Stimulated activated CD4-positive, alpha-beta T cell treated with anti-CD3 and anti-CD28 coated beads, Interleukin-2, amount 100 ng/mL, for 48 hours (primary cell): Measurements from ENCODE around the gene RHOH.

Experiments used
- DNase-seq, 2 donors: peaks; one replicate each; pipeline ENCODE4 v3.0.0-alpha.2; 2020

The RHOH gene

DNA sequence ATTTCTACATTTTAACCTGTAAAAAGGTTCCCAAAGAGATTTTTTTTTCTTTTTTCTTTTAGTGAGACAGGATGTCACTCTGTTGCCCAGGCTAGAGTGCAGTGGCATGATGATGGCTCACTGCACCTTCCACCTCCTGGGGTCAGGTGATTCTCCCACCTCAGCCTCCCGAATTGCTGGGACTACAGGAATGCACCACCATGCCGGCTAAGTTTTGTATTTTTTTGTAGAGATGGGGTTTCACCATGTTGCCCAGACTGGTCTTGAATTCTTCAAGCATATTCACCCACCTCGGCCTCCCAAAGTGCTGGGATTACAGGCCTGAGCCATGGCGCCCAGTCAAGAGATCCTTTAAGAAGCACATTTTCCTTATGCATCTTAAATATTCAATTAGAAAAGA is 12.6 kb downstream of the RHOH start:
- no peak for DNase-seq

DNA sequence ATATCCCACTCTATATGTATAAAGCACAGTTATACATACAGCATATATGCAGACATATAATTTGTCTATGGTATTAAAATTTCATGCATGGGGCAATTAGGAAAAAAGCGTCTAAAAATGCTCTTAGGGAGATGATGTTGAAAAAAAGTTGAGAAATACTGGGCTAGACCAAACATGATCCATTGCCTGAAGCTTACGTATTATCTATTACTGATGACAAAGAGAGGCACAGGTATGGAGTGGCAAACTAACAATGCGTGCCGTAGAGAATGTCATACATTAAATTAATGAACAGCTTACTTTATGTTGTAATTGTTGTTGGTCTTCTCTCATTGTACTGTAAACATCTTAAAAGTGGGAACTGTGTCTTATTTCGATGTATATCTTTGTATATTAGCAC is 13.9 kb downstream of the RHOH start:
- no peak for DNase-seq

DNA sequence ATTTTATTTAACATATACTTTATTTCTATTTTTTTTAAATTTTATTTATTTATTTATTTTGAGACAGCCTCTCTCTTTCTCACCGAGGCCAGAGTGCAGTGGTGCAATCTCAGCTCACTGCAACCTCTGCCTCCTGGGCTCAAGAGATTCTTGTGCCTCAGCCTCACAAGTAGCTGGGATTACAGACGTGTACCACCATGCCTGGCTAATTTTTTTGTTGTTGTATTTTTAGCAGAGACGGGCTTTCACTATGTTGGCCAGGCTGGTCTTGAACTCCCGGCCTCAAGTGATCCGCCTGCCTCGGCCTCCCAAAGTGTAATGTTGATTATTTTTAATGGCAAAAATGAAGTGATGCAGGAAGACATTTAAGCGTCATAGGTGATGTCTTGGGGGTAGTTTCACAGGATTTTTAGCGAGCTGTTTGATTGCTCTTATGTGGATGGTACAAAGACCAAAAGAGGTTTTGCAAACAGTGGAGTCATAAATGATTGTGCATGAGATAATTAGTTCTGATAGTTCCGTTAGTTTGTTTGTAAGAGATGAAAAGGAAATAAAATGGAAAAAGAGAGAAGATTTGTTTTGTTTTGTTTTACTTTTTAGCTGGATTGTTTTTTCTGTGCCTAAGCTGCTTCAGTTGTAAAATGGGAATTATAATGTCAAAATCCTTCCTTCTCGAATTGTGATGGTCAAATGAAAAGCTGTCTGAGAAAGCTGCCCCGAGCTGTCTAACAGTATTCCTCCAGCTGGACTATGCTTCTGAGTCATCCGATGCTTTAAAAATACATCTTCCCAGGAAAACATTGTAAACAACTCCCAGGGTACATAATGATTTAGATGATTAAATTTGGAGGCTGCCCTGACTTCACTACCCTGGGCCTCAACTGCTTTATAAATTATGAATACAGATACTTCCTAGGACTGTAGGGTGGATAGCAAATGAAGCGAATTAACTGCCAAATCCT is 14.7 kb downstream of the RHOH start:
- DNase-seq: no peak

DNA sequence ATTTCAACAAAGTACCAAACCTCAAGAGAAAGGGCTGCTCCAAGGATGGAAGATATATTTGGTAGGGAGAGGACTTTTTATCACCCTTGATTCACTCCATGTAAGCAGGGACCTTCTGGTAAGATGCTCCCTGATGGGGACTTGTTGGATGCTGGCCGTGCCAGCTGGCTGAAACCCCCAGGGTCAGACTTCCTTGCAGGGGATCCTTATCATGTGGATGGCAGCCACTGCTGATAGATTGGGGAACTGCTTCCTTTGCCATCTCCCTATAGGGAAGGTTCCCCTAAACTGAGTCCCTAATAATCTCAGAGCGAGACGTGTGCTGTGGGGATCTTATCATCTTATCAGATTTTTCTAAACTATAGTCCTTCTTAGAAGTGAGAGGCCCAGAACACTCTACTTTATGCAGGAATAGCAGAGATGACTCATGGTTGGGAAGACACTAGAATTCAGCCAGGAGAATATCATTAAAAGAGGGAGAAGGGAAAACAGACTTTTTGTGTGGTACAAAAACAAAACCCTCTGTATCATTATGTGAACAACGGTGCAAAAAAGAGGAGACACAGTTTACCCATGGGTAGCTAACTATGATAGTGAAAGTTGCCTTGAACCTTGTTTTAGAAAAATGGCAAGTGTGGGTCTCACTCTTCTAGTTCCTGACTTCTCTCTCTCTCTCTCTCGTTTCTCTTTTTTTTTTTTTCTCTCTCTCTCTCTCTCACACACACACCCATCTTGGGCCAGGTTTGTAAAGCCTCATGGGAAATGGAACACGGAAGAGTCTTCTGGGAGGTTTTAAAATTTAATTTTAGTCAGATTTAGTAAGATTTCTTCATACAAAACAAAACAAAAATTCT is 16.1 kb downstream of the RHOH start:
- DNase-seq: no peak

DNA sequence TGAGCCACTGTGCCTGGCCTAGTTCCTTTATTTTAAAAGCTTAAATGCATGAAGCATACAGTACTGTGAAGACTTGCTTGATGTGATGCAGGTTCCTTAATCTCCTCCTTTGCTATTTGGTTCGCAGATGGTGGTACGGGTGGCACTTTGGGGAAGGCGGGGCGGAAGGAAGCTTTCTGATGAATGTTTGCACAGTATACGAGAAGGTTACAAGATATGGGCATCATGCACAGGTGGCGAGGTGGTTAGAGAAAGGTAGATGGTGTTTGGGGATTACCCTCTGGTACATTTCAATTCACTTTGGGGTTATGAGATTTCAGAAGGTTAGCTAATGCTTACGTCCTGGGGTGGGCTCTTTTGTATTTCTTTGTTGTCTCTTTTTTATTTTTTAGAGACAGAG is 17.2 kb downstream of the RHOH start:
- DNase-seq: no peak

DNA sequence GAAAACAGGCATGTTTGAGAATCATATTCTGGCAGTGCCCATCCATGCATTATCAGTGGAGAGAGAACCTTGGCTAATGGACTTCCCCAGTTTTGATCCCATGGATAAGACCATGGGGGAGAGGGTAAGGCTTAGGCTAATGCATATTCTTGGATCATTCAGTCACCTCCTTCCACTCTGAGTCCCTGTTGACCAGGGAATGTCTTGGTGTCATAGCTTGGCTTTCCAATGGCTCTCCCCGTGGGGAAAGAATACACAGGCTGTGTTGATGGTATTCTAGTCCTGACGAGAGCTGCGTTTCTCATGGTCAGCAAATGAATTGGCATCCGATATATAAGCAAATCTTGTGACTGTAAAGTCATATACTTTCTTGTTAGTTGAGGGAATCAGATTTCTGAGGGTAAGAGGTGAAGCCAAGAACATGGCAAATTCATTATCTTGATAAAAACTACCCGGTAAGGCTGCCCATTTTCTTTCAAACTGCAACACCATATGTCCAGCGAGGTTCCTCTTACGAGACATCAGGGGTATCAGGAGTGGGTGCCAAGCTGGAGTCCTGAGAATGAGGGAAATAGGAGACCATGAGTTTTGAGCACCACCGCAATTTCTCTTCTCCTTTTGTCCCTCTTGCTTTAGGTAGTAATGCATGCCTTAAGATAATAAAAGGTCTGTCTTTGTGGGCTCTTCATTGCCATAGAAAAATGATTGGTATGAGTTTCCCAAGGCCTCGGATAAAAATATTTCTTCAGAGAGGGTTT is 18.0 kb downstream of the RHOH start:
- DNase-seq: no peak

DNA sequence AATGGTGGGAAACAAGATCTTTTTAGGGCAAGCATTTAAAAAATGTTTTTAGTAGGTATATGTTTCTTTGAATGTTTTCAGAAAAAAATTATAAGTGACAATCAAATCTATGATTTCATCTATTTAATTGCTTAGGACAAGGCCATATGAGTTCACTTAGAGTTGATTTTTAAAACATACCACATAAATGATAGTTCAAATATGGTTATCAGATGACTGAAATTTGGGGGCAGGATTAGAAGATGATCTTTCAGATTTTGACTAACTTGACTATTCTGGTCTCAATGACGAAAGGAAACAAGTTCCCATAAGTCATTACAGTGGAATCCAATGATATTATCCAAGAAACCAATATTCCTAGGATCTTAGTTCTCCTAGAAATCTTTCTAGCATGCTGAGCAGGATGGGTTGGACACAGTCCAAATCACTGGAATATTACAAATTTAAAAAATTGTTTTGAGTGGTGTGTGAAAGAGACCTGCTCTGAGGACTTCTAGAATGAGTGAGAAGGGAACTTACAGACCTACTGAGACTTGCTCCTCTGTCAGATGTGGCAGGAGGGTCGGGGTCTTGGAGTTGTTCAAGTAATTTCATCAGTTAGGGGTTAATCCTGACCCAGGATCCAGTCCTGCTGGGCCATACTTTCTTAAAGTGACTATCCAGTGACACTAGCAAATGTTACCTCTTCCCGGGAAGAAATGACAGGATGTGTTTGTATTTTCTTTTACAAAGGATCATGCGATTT is 20.0 kb downstream of the RHOH start:
- no peak for DNase-seq

DNA sequence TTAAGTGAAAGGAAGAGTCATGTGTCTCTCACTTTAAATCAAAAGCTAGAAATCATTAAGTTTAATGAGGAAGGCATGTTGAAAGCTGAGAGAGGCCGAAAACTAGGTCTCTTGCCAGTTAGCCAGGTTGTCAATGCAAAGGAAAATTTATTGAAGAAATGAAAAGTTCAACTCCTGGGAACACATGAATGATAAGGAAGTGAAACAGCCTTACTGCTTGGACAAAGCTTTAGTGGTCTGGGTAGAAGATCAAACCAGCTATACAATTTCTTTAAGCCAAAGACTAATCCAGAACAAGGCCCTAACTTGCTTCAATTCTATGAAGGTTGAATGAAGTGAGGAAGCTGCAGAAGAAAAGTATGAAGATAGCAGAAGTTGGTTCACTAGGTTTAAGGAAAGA is 24.9 kb downstream of the RHOH start:
- no peak for DNase-seq

DNA sequence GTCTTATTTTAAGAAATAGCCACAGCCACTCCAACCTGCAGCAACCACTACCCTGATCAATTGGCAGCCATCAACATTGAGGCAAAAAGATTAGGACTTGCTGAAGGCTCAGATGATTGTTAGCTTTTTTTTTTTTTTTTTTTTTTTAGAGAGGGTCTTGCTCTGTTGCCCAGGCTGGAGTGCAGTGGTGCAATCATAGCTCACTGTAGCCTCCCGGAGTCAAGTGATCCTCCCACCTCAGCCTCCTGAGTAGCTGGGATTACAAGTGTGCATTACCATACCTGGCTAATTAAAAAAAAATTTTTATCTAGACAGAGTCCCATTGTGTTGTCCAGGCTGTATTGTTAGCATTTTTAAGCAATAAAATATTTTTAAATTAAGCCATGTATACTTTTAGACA is 26.5 kb downstream of the RHOH start:
- DNase-seq: no peak

DNA sequence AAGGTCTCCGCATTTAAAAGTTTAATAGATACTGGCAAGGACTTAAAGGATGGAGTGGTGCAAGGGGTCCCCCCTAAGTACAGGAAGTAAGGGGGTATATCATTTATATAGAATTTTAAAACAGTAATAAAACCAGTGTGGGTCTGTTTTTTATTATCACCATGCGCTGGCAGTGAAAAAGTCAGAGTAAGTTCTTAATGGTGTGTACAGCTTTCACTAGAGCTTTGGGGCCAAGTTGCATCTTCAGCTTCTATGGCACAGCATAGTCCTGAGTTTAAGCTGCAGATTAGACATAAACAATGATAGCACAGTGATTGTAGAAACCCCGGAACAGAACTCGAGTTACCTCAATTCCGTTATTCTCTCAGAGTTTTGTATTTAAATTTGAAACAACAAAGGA is 27.6 kb downstream of the RHOH start:
- DNase-seq: no peak

DNA sequence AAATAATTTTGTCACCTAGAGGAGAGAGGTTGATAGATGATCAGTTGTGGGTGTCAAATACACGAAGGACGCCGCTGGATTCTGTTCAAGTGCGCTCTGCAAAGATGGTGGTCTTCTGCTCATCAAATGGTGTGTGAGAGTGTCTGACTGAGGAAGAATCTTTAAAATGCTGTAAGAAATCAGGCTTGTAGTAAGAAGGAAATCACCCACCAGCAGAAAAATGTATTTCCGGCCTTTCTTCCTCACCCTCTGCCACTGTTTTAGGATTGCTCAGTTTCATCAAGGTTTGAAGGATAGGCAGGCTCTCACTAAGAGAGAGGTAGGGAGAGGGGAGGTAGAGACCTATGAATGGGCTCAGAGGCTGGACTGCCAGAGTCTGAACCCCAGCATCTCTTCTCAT is 28.7 kb downstream of the RHOH start:
- no peak for DNase-seq

DNA sequence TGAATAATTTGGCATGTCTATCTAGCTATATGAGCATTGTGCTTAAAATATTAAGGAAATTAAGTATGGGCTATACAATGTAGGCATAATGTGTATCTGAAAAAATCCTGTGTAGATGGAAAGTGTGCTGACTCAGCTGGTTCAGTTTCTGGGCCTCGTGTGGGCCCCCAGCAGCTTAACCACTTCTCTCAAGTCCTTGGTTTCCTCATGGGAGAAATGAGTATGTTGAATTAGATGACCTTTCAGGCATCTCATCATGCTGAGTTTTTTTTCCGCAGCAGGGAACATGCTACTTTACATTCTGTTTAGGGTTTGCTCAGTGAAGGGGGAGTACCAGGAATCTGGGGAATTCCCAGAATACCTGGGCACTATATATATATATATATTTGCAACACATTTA is 30.5 kb downstream of the RHOH start:
- DNase-seq: no peak

DNA sequence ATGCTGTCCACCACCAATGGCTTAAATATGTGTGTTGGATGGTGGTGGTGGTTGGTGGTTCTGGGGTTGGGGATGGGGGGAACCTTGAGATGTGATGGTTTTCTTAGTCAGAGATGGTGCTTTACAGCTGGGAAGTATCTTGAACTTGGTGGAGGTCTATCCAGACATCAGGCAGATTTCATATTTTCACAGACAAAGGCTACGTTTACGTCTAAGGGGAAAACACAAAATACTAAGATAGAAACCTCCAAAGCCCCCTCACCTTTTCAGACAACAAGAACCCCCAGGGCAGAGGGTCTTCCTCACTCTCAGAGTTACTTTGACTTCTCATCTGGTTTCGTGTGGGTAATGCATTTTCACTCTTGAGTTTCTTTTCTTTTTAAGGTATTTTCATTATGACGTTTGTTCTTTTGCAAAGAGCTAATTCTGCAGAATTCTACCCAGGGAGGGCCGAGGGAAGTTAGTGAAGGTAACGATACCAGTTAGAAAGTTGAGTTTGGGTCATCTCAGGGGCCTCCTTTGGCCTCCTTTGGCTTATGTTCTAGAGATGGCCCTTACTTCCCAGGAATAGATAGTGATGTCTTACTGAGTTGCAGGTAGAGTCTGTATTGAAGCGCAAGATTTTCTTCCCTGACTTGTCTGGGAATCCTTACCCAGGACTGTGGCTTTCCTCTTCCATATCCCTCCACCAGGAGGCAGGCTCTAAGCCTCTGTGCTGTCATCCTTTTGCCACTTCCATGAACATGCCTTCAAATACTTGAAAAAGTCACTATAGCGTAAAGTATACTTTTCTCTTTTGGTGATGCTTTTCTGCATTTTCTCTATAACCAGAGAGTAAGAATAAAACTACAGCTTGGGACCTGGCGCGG is 31.9 kb downstream of the RHOH start:
- no peak for DNase-seq

DNA sequence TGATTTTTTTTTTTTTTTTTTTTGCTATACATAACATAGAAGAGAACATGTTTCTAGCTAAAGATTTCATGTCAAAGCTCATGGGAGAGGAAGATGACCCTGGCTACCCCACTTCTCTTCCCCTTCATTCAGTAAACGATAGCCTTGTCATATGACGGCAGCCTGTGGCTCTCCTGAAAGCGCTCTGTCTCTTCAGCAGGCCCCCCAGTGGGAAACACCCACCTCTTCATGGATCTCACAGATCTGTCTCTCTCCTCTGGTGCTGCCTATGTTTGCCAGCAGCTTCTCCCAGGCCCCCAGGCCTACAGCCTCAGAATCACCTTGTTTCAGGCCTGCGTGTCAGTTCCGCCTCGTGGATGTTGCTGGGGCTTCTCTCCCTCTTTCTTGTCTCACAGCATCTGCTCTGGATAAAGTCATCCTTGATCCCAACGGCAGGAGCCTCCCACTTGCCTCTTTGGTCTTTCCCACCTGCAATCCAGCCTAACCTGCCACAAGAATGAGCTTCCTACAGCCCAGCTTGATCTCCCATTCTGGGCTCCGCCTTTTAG is 34.6 kb downstream of the RHOH start:
- DNase-seq: no peak

DNA sequence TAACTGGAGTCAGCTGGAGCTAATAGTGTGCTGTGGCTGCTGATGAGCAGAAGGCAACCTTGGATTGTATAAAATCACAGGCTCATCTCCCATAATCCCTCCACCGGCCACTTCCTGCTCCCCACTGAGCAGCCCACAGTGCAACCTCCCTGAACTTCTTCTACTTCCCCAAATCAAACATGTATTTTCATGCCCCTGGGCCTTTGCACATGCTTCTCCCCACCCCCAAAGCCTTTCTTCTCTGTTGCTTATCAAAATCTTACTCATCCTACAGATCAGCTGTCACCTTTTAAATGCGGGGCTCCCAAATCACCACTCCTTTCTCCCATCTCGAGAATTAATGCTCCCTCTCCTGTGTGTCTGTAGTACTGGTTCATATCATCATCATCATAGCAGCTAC is 35.8 kb downstream of the RHOH start:
- no peak for DNase-seq

DNA sequence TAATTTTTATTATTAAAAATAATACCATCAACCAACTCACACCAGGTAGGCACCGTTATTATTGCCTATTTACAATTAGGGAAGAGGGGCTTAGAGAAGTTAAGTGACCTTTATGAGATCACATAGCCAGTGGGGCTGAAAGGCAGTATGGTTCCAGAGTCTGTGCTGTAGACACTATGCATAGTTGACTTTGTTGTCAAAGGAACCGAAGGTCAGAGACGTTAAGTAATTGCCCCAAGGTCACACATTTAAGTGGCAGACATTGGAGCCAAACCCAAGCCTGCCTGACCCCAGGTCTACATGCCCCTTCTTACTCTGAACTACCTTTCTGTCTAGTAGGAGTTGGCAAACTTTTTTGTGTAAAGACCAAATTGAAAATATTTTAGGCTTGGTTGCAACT is 36.4 kb downstream of the RHOH start:
- DNase-seq: no peak

DNA sequence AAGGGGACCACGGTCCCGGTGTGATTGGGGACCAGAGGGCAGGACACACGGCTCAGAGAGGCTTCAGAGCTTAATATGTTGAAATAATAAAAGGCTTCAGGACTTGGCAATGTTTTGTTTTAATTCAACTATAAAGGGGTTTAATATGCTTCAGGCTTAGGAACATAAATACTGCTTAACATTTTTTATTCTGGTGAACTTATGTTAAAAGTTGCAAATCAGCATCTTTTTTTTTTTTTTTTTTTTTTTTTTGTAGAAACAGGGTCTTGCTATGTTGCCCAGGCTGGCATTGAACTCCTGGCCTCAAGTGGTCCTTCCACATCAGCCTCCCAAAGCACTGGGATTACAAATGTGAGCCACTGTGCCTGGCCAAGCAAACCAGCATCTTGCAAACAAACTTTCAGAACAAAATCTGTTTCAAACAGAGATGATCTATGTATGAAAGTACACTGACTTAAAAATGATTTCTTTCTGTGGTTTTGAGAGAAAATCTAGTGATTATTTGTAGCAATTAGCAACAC is 37.7 kb downstream of the RHOH start:
- no peak for DNase-seq

DNA sequence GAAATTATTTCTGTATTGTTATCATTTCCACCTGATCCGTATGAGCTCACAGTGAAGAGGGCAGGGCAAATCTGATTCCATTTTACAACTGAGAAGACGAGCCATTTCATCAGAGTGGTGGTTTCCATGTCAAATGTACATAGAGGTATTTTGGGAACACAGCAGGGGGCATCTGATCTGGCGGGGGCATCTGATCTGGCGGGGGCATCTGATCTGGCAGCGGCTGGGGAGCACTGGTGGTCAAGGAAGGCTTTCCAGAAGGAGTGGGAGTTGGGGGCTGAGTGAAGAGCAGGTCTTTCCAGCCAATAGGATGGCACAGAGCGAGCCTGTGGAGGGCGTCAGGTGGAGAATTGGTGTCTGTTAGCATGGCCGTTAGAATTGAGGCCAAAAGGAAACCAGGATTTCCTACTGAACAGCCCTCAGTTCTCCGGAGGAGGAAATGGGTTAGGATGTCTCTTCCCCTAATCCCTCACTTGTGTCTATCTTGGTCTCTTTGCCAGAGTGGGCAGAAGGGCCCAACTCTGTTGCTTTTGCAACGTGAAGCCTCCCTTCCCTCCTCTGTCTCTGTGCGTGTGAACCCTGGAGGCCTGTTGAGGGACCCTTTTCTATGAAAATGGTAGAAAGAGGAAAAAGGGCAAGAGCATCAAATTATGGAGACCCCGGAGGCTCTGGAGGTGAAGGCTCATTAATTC is 41.3 kb downstream of the RHOH start:
- DNase-seq: no peak

DNA sequence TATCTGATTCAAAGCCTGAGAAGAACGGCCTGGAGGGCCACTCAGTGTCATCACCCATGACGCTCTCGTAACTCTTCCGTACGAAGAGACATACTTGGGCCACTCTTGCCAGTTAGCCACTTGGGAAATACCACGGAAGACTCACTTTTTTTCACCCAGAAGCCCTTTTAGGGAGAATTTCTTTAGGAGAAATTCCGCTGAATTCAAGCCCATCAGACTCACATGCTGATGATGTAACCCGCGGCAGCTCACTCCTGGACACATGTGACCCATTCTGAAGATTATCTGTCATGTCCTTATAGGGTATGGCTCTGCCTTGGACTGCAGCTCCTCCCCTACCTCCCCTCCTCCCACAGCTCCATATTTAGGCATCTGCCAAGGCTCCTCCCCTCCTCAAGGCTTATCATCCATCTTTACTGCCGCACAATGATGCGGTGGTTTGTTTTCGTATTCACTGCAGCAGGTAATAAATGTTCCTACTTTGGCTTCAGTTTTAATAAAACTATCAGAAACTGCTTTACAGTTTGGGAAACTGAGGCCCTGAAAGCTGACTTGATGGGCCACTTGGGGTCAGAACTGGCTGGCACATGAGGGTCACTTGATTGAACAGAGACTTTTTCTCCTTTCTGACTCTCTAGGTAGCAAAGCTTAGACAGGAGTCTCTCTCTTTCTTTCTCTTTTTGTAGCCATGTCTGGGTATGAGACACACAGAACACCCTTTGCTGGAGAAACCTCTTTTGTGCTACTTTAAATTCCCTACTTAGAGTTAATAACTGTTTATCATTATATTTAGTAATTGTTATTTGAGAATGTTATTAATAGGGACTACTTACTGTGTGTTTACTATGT is 42.1 kb downstream of the RHOH start:
- peak; percentile 54 to 56 for DNase-seq
